Nephron (organoid): ENCODE measurements around the gene UBE2C.
A peak's percentile ranks its signal among the peaks of the same experiment; 100 is the strongest.
"Not testable (repeated sequence)": the region's sequence is repeated elsewhere in the genome, so short reads cannot be mapped to it uniquely, and the experiment has no call there.

Experiments used
- H3K27ac Mint-ChIP-seq, 3 experiments: 2 replicates each; pipeline ENCODE4 v1.8.0; 2020; ENCODE audit warnings: mixed read lengths in 3 of 3, mild to moderate bottlenecking in 2 of 3, moderate library complexity in 1 of 3
- H3K27me3 Mint-ChIP-seq: 2 replicates; pipeline ENCODE4 v1.8.0; 2021; ENCODE audit warnings: low read depth, mild to moderate bottlenecking, moderate library complexity, mixed read lengths
- H3K36me3 Mint-ChIP-seq: 2 replicates; pipeline ENCODE4 v1.8.0; 2020; ENCODE audit warnings: low read depth, mixed read lengths
- H3K4me1 Mint-ChIP-seq: 2 replicates; pipeline ENCODE4 v1.8.0; 2020; ENCODE audit warnings: mixed read lengths
- H3K4me3 Mint-ChIP-seq, 3 experiments: 2 replicates each; pipeline ENCODE4 v1.8.0; 2020; ENCODE audit warnings: mild to moderate bottlenecking in 3 of 3, mixed read lengths in 3 of 3, moderate library complexity in 2 of 3
- H3K9me3 Mint-ChIP-seq: 2 replicates; pipeline ENCODE4 v1.8.0; 2020; ENCODE audit warnings: mixed read lengths
- TF ChIP-seq, protein P1 (sequence below), 3 experiments: fragments of 200-600 bp; sonication (generic); IDR thresholded peaks; one replicate each; pipeline ENCODE4 v1.5.0; 2021; ENCODE audit warnings: antibody characterized with exemption in 3 of 3; ENCODE audit not compliant: unreplicated experiment in 3 of 3

Gene UBE2C

GRCh38 chr20:45796337-45797065, 15.9 kb upstream of the UBE2C start:
- peak overlapping the region in 1 of 3 experiments; percentile 18 for H3K4me3 Mint-ChIP-seq
- no peaks in the 10 kb centered on the region for H3K9me3 Mint-ChIP-seq
- H3K27ac Mint-ChIP-seq, result no peak overlapping the region
- peaks cover 17% of the 10 kb centered on the region for H3K4me1 Mint-ChIP-seq
- TF ChIP-seq, protein P1, sequence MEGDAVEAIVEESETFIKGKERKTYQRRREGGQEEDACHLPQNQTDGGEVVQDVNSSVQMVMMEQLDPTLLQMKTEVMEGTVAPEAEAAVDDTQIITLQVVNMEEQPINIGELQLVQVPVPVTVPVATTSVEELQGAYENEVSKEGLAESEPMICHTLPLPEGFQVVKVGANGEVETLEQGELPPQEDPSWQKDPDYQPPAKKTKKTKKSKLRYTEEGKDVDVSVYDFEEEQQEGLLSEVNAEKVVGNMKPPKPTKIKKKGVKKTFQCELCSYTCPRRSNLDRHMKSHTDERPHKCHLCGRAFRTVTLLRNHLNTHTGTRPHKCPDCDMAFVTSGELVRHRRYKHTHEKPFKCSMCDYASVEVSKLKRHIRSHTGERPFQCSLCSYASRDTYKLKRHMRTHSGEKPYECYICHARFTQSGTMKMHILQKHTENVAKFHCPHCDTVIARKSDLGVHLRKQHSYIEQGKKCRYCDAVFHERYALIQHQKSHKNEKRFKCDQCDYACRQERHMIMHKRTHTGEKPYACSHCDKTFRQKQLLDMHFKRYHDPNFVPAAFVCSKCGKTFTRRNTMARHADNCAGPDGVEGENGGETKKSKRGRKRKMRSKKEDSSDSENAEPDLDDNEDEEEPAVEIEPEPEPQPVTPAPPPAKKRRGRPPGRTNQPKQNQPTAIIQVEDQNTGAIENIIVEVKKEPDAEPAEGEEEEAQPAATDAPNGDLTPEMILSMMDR (IDR thresholded peaks at IDR 0.05; ENCODE audit: unreplicated experiment in 3 of 3), result no peak
- peaks cover 3% of the 10 kb centered on the region for H3K27me3 Mint-ChIP-seq
- peaks cover 45% of the 10 kb centered on the region for H3K36me3 Mint-ChIP-seq

GRCh38 chr20:45797510-45797909, 14.9 kb upstream of the UBE2C start:
- Mint-ChIP-seq H3K36me3 (peaks cover 55% of the 10 kb centered on the region), H3K4me1 (peaks cover 14% of the 10 kb centered on the region)
- not testable (repeated sequence) for H3K27me3 Mint-ChIP-seq, H3K9me3 Mint-ChIP-seq, H3K4me3 Mint-ChIP-seq, H3K27ac Mint-ChIP-seq

- not testable (repeated sequence) for H3K4me3 Mint-ChIP-seq, H3K27ac Mint-ChIP-seq, H3K9me3 Mint-ChIP-seq, H3K4me1 Mint-ChIP-seq, H3K27me3 Mint-ChIP-seq
- H3K36me3 Mint-ChIP-seq, result peaks cover 54% of the 10 kb centered on the region
These were observed 14.5 kb upstream of the UBE2C start for GRCh38 chr20:45797955-45798354.

DNA sequence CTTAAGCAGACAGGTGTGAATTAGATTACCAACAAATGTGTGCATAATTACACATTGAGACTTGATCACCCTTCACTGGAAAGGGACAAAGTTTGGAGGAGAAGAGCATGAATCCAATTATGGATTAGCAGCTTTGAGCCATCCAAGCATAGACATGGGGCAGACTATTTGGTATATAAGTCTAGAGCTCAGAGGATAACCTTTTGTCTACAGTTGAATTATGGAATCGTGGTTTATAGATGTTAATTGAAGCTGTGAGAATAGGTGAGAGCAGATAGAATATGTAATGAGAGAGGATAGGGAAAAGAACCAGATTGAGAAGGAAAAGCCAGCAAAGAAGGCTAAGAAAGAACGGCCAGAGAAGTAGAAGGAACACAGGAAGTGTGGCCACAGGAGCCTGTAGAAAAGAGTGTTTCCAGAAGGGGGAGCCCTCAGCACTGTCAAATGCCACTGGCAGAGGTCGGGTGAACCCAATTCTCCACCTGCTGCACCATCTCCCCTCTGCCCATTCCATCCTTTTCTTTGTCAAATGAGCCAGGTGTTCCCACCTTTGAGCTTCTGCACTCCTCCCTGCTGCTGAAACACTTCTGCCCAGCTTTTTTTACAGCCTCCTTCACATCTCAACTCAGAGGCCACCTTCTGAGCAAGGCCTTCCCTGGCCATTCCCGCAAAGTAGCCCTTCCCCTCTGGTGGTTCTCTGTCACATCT, 13.4 kb upstream of the UBE2C start:
- TF ChIP-seq, protein P1 (IDR thresholded peaks at IDR 0.05; ENCODE audit: unreplicated experiment in 3 of 3), result peak; percentile 54 to 68 (median 57)
- no peaks in the 10 kb centered on the region for H3K9me3 Mint-ChIP-seq
- H3K36me3 Mint-ChIP-seq, result peaks cover 55% of the 10 kb centered on the region
- peaks cover 9% of the 10 kb centered on the region for H3K4me1 Mint-ChIP-seq
- H3K4me3 Mint-ChIP-seq, result no peak overlapping the region
- no peak overlapping the region for H3K27ac Mint-ChIP-seq
- H3K27me3 Mint-ChIP-seq, result no peaks in the 10 kb centered on the region

DNA sequence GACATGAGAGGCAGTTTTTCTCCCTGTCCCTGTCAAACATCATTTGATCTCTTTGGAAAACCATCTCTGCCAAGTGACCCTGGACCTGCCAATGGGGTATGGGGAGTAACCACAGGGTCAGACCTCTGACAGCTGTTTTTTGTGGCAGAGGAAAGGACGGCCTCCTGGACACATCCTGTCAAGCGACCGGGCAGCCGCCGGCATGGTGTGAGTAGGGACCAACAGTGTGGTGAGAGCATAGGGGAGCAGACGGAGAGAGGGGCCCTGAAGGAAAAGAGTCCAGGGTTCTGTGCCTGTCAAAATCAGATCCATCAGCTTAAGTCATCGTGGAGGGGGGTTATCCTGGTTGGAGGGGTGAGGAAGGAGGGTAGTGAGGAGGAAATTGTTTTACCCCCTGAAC, 10.6 kb upstream of the UBE2C start:
- TF ChIP-seq, protein P1 (IDR thresholded peaks at IDR 0.05; ENCODE audit: unreplicated experiment in 3 of 3), result no peak
- no peak overlapping the region for H3K4me3 Mint-ChIP-seq
- H3K9me3 Mint-ChIP-seq, result no peaks in the 10 kb centered on the region
- H3K27me3 Mint-ChIP-seq, result no peaks in the 10 kb centered on the region
- H3K36me3 Mint-ChIP-seq, result peaks cover 54% of the 10 kb centered on the region
- H3K27ac Mint-ChIP-seq, result no peak overlapping the region
- H3K4me1 Mint-ChIP-seq, result peaks cover 2% of the 10 kb centered on the region

DNA sequence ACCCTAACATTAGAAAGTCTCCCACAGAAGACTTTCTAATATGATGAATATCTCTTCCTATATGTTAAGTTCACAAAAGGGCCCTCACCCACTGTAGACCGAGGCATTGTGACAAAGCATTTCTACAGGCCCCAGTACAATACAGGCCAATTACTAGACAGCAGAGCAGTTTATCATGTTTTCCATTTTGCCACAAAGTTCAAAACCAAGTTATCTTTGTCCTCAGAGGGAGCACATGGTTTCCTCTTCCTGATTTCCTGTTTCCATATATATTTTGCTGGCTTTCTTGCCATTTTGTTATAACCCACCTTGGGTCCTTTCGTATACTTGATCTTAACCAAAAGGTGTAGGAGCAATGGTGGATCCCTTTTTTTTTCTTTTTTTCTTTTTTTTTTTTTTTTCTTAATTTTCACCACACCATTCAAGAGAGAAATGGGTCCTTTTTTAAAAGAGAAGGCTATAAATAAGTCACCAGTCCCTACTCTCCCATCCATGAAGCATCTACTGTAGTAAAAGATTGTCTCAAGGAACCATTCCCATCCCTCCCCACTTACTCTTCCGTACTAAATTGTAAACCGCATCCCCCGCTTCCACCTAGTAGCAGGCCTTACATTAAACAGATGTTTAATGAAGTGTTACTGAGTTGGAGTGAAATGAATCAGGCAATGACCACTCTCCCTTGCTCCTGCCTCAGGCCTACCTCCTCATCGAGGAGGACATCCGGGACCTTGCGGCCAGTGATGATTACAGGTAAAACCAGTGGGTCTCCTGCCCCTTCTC, 2.1 kb upstream of the UBE2C start:
- Mint-ChIP-seq H3K27me3 (no peaks in the 10 kb centered on the region), H3K9me3 (no peaks in the 10 kb centered on the region), H3K27ac (no peak overlapping the region), H3K4me3 (peak overlapping the region in 1 of 3 experiments; percentile 51), H3K4me1 (peaks cover 20% of the 10 kb centered on the region), H3K36me3 (peaks cover 48% of the 10 kb centered on the region)
- TF ChIP-seq, protein P1 (IDR thresholded peaks at IDR 0.05; ENCODE audit: unreplicated experiment in 3 of 3), result no peak
